HEK293 (cell line): ENCODE measurements around the gene GALNTL6.

ENCODE experiments used
- CTCF ChIA-PET: fragments of 350-600 bp; formaldehyde crosslinking; extraction: SDS; loops from one replicate; lab custom pipeline; 2021; ENCODE audit warnings: antibody characterized with exemption; lab: Yijun Ruan, JAX
- POLR2A ChIA-PET: fragments of 300-600 bp; formaldehyde crosslinking; extraction: SDS; loops from one replicate; lab custom pipeline; 2020; ENCODE audit warnings: antibody characterized with exemption, inconsistent platforms; lab: Yijun Ruan, JAX
- H3K27ac ChIP-seq: fragments of 200-500 bp; sonication (Bioruptor generic); 2 replicates; pipeline ENCODE4 v1.5.1; 2014; ENCODE audit warnings: low read depth, low read length, control low read depth, inconsistent platforms; ENCODE audit errors: extremely low read depth
- H3K36me3 ChIP-seq, 2 experiments: fragments of 200-500 bp in 1 of 2; sonication (Bioruptor generic) in 1 of 2; 1 replicate in 1 of 2; 2 replicates in 1 of 2; pipeline ENCODE4 v1.5.1; 2014 to 2017; ENCODE audit warnings: inconsistent platforms in 2 of 2, low read length in 2 of 2; ENCODE audit not compliant: control insufficient read depth in 2 of 2, insufficient read depth in 1 of 2
- H3K4me1 ChIP-seq: fragments of 200-500 bp; sonication (Bioruptor generic); 2 replicates; pipeline ENCODE4 v1.5.1; 2014; ENCODE audit warnings: mild to moderate bottlenecking, low read length, inconsistent platforms; ENCODE audit not compliant: control insufficient read depth, insufficient read depth
- H3K4me3 ChIP-seq: 2 replicates; pipeline ENCODE4 v1.5.1; 2011; ENCODE audit warnings: low read depth, mild to moderate bottlenecking, control low read depth, low read length, moderate library complexity
- H3K9me3 ChIP-seq: fragments of 200-500 bp; sonication (Bioruptor generic); 2 replicates; pipeline ENCODE4 v1.5.1; 2014; ENCODE audit warnings: low read depth, low read length, inconsistent platforms; ENCODE audit not compliant: control insufficient read depth, insufficient read depth
- BCL11B ChIP-seq: fragments of 450-650 bp; formaldehyde crosslinking; IDR thresholded peaks from 2 replicates; pipeline ENCODE4 v1.5.1; 2016; ENCODE audit warnings: low read depth, missing biosample characterization, missing genetic modification characterization
- BCL6B ChIP-seq: fragments of 450-650 bp; formaldehyde crosslinking; IDR thresholded peaks from 2 replicates; pipeline ENCODE4 v1.5.1; 2017; ENCODE audit warnings: missing biosample characterization, missing genetic modification characterization
- CTCF ChIP-seq: fragments of 450-650 bp; formaldehyde crosslinking; IDR thresholded peaks from 2 replicates; pipeline ENCODE4 v1.5.1; 2016; ENCODE audit warnings: missing biosample characterization, missing genetic modification characterization
- ELK4 ChIP-seq: IDR thresholded peaks from 2 replicates; pipeline ENCODE4 v1.6.1; 2011; ENCODE audit warnings: mild to moderate bottlenecking, low read depth, low read length, borderline replicate concordance
- HOXC10 ChIP-seq: sonication (generic); formaldehyde crosslinking; IDR thresholded peaks from 2 replicates; pipeline ENCODE4 v1.8.1; 2023; ENCODE audit warnings: mild to moderate bottlenecking, missing genetic modification reagents
- KLF1 ChIP-seq: fragments of 450-650 bp; formaldehyde crosslinking; IDR thresholded peaks from 2 replicates; pipeline ENCODE4 v1.5.1; 2016; ENCODE audit warnings: missing biosample characterization, missing genetic modification characterization
- PRDM6 ChIP-seq: fragments of 450-650 bp; formaldehyde crosslinking; IDR thresholded peaks from 2 replicates; pipeline ENCODE4 v1.5.1; 2017; ENCODE audit warnings: missing biosample characterization, missing genetic modification characterization
- SCRT2 ChIP-seq: fragments of 450-650 bp; formaldehyde crosslinking; IDR thresholded peaks from 2 replicates; pipeline ENCODE4 v1.5.1; 2016; ENCODE audit warnings: missing biosample characterization, missing genetic modification characterization
- SETDB1 ChIP-seq: IDR thresholded peaks from one replicate; pipeline ENCODE4 v1.6.1; 2017; ENCODE audit warnings: mild to moderate bottlenecking, low read length, moderate library complexity, mixed read lengths; ENCODE audit not compliant: insufficient read length
- YY1 ChIP-seq: fragments of 450-650 bp; formaldehyde crosslinking; IDR thresholded peaks from 2 replicates; pipeline ENCODE4 v1.5.1; 2018; ENCODE audit warnings: missing biosample characterization, missing genetic modification characterization
- ZFHX2 ChIP-seq: fragments of 450-650 bp; formaldehyde crosslinking; conservative IDR thresholded peaks from 2 replicates; pipeline ENCODE4 v1.5.1; 2016; ENCODE audit warnings: missing biosample characterization, missing genetic modification characterization
- ZNF133 ChIP-seq: fragments of 450-650 bp; formaldehyde crosslinking; IDR thresholded peaks from 2 replicates; pipeline ENCODE4 v1.5.1; 2016; ENCODE audit warnings: missing biosample characterization, missing genetic modification characterization
- ZNF138 ChIP-seq: fragments of 450-650 bp; formaldehyde crosslinking; IDR thresholded peaks from 2 replicates; pipeline ENCODE4 v1.5.1; 2016; ENCODE audit warnings: missing biosample characterization, missing genetic modification characterization, borderline replicate concordance
- ZNF202 ChIP-seq: fragments of 450-650 bp; formaldehyde crosslinking; IDR thresholded peaks from 2 replicates; pipeline ENCODE4 v1.5.1; 2016; ENCODE audit warnings: missing biosample characterization, missing genetic modification characterization, borderline replicate concordance
- ZNF280C ChIP-seq: fragments of 450-650 bp; formaldehyde crosslinking; IDR thresholded peaks from 2 replicates; pipeline ENCODE4 v1.5.1; 2016; ENCODE audit warnings: missing biosample characterization, missing genetic modification characterization
- ZNF423 ChIP-seq: fragments of 450-650 bp; formaldehyde crosslinking; IDR thresholded peaks from 2 replicates; pipeline ENCODE4 v1.5.1; 2016; ENCODE audit warnings: missing biosample characterization, missing genetic modification characterization
- ZNF518A ChIP-seq: fragments of 450-650 bp; formaldehyde crosslinking; conservative IDR thresholded peaks from 2 replicates; pipeline ENCODE4 v1.5.1; 2016; ENCODE audit warnings: low read depth, missing biosample characterization, missing genetic modification characterization
- ZNF521 ChIP-seq: fragments of 450-650 bp; formaldehyde crosslinking; IDR thresholded peaks from 2 replicates; pipeline ENCODE4 v1.5.1; 2017; ENCODE audit warnings: missing biosample characterization, mild to moderate bottlenecking, missing genetic modification characterization
- ZNF654 ChIP-seq: fragments of 450-650 bp; formaldehyde crosslinking; IDR thresholded peaks from 2 replicates; pipeline ENCODE4 v1.5.1; 2016; ENCODE audit warnings: low read depth, missing biosample characterization, missing genetic modification characterization
- ZNF658 ChIP-seq: fragments of 450-650 bp; formaldehyde crosslinking; IDR thresholded peaks from 2 replicates; pipeline ENCODE4; 2016; ENCODE audit warnings: missing biosample characterization, missing genetic modification characterization
- ZNF660 ChIP-seq: fragments of 450-650 bp; IDR thresholded peaks from 2 replicates; pipeline ENCODE4 v1.5.1; 2018; ENCODE audit warnings: missing biosample characterization, mild to moderate bottlenecking, missing genetic modification characterization
- ZSCAN16 ChIP-seq: fragments of 450-650 bp; formaldehyde crosslinking; IDR thresholded peaks from 2 replicates; pipeline ENCODE4 v1.5.1; 2016; ENCODE audit warnings: missing biosample characterization, missing genetic modification characterization

GALNTL6 gene

GRCh38 chr4:172887959-172888358 is 1074.8 kb downstream of the GALNTL6 start:
- Histone ChIP-seq H3K4me3 (no peak overlapping the region), H3K36me3 (no peaks in the 10 kb centered on the region), H3K9me3 (no peaks in the 10 kb centered on the region), H3K4me1 (no peaks in the 10 kb centered on the region), H3K27ac (no peak overlapping the region)
- ChIA-PET POLR2A (no interaction called here), CTCF (interaction anchor here (0.6 kb wide), 1 partner anchor 210 kb away, joined by 3 read pairs; no protein-coding TSS in a partner anchor)
- TF ChIP-seq SETDB1, result no peak
- TF ChIP-seq BCL11B (tag by site-specific recombination), result no peak
- TF ChIP-seq ELK4, result no peak
- no peak for TF ChIP-seq ZNF423 (tag by site-specific recombination)
- no peak for TF ChIP-seq ZNF133 (tag by site-specific recombination)
- no peak for TF ChIP-seq ZNF521 (tag by site-specific recombination)
- no peak for TF ChIP-seq ZNF518A
- no peak for TF ChIP-seq CTCF
- TF ChIP-seq ZFHX2 (tag by site-specific recombination), result no peak
- no peak for TF ChIP-seq HOXC10 (CRISPR knock-in tag)

GRCh38 chr4:172892300-172892699 is 1079.1 kb downstream of the GALNTL6 start:
- no peak overlapping the region for H3K27ac ChIP-seq
- no peak overlapping the region for H3K4me3 ChIP-seq
- ChIA-PET POLR2A (no interaction called here), CTCF (interaction anchor here (0.7 to 2.2 kb wide), 6 partner anchors 10 to 1475 kb away, joined by 3 to 6 read pairs (median 4); no protein-coding TSS in a partner anchor)
- H3K4me1 ChIP-seq, result no peaks in the 10 kb centered on the region
- no peaks in the 10 kb centered on the region for H3K9me3 ChIP-seq
- no peaks in the 10 kb centered on the region for H3K36me3 ChIP-seq
- TF ChIP-seq ZNF202 (tag by site-specific recombination), result no peak
- TF ChIP-seq ZSCAN16 (tag by site-specific recombination), result no peak
- TF ChIP-seq YY1 (tag by site-specific recombination), result no peak
- no peak for TF ChIP-seq ZNF138 (tag by site-specific recombination)
- TF ChIP-seq ZNF280C (tag by site-specific recombination), result no peak
- no peak for TF ChIP-seq ZNF658 (tag by site-specific recombination)
- no peak for TF ChIP-seq KLF1
- TF ChIP-seq ZNF654 (tag by site-specific recombination), result peak; percentile 30; the same call in 1 of the 2 replicates
- TF ChIP-seq SCRT2 (tag by site-specific recombination), result 0 out of 2 replicates have a peak, but pooled peaks have one; percentile 25
- TF ChIP-seq PRDM6 (tag by site-specific recombination), result no peak
- no peak for TF ChIP-seq ZNF660 (tag by site-specific recombination)
- no peak for TF ChIP-seq BCL6B (tag by site-specific recombination)
